ENCODE results near the gene MBLAC1.

Gene MBLAC1

GRCh38 chr7:100085515-100085914 is 41.3 kb upstream of the MBLAC1 start:
- no peak overlapping the region for H3K27ac ChIP-seq

GRCh38 chr7:100087055-100087750 is 39.6 kb upstream of the MBLAC1 start:
- no peak overlapping the region for H3K27ac ChIP-seq
- TF ChIP-seq CTCF (IDR thresholded peaks at IDR 0.05) (no peak), ZFX (IDR thresholded peaks at IDR 0.05; ENCODE audit: borderline replicate concordance) (no peak)

More at GRCh38 chr7:100085515-100085914, 41.3 kb upstream of the MBLAC1 start:
- TF ChIP-seq CTCF (IDR thresholded peaks at IDR 0.05) (no peak), ZFX (IDR thresholded peaks at IDR 0.05; ENCODE audit: borderline replicate concordance) (no peak)

- TF ChIP-seq CTCF (IDR thresholded peaks at IDR 0.05), result no peak
- no peak for TF ChIP-seq ZFX (IDR thresholded peaks at IDR 0.05; ENCODE audit: borderline replicate concordance)
- H3K27ac ChIP-seq, result peak overlapping the region; percentile 82
Observed at GRCh38 chr7:100088095-100088620, 38.6 kb upstream of the MBLAC1 start.

GRCh38 chr7:100088621-100089457 is 37.9 kb upstream of the MBLAC1 start, which contains the start of gene COPS6:
TSS of gene COPS6 (plus strand) at chr7:100088969. CDS start at chr7:100088991, 22 bp downstream.
- peak within 1 kb of the TSS; percentile 82 for H3K27ac ChIP-seq
- no peak for TF ChIP-seq CTCF (IDR thresholded peaks at IDR 0.05)
- TF ChIP-seq ZFX (IDR thresholded peaks at IDR 0.05; ENCODE audit: borderline replicate concordance), result no peak

GRCh38 chr7:100089458-100090196 is 37.1 kb upstream of the MBLAC1 start:
- peak overlapping the region; percentile 82 for H3K27ac ChIP-seq

More at GRCh38 chr7:100089458-100090196, 37.1 kb upstream of the MBLAC1 start:
- TF ChIP-seq ZFX (IDR thresholded peaks at IDR 0.05; ENCODE audit: borderline replicate concordance), result no peak
- TF ChIP-seq CTCF (IDR thresholded peaks at IDR 0.05), result no peak
